WTC11 (cell line): ENCODE measurements around the gene SMYD3. TPM values are rescaled to one million over a fixed set of nuclear protein-coding genes. Genes with fewer than 3 reads are reported as not detected.

Source experiments
- ATAC-seq: fragments of 200-7000 bp; cut with Tn5 transposase; 2 replicates; pipeline ENCODE4 v1.10.0; 2021; ENCODE audit warnings: mild to moderate bottlenecking, moderate library complexity
- CTCF ChIA-PET: fragments of 300-600 bp; sonication (Branson Sonifier 250); formaldehyde crosslinking; loops from one replicate; lab custom pipeline; 2021; ENCODE audit warnings: antibody characterized with exemption; lab: Charles Lee
- POLR2A ChIA-PET: fragments of 350-600 bp; sonication (Branson Sonifier 250); formaldehyde crosslinking; loops from one replicate; lab custom pipeline; 2021; ENCODE audit warnings: antibody characterized with exemption; lab: Charles Lee
- DNase-seq: peaks from one replicate; pipeline ENCODE4 v3.0.0; 2021; ENCODE audit warnings: low spot score
- H3K27ac Mint-ChIP-seq: 2 replicates; pipeline ENCODE4 v1.8.0; 2021; ENCODE audit warnings: mixed read lengths
- H3K27me3 Mint-ChIP-seq: 2 replicates; pipeline ENCODE4 v1.8.0; 2021; ENCODE audit warnings: low read depth, mild to moderate bottlenecking, moderate library complexity, mixed read lengths
- H3K36me3 Mint-ChIP-seq: 2 replicates; pipeline ENCODE4 v1.8.0; 2021; ENCODE audit warnings: mixed read lengths
- H3K4me1 Mint-ChIP-seq: 2 replicates; pipeline ENCODE4 v1.8.0; 2022; ENCODE audit warnings: mixed read lengths
- H3K4me3 Mint-ChIP-seq: 2 replicates; pipeline ENCODE4 v1.8.0; 2021; ENCODE audit warnings: mild to moderate bottlenecking, moderate library complexity, mixed read lengths
- H3K9me3 Mint-ChIP-seq: 2 replicates; pipeline ENCODE4 v1.8.0; 2021; ENCODE audit warnings: mixed read lengths
- ARID4B ChIP-seq: sonication (generic); formaldehyde crosslinking; IDR thresholded peaks from 2 replicates; pipeline ENCODE4 v1.8.0; 2023; ENCODE audit warnings: missing genetic modification reagents, mild to moderate bottlenecking, borderline replicate concordance
- ATF1 ChIP-seq: sonication (generic); formaldehyde crosslinking; IDR thresholded peaks from 2 replicates; pipeline ENCODE4 v1.8.1; 2023; ENCODE audit warnings: mild to moderate bottlenecking, moderate library complexity, missing genetic modification reagents
- CTCF ChIP-seq: fragments of 200-600 bp; IDR thresholded peaks from 2 replicates; pipeline ENCODE4 v1.8.0; 2022; ENCODE audit warnings: antibody characterized with exemption
- EMX1 ChIP-seq: fragments of 250-450 bp; sonication (Bioruptor Pico); IDR thresholded peaks from 2 replicates; pipeline ENCODE4 v1.8.0; 2021; ENCODE audit warnings: mild to moderate bottlenecking
- ERG ChIP-seq: fragments of 250-450 bp; sonication (Bioruptor Pico); IDR thresholded peaks from 2 replicates; pipeline ENCODE4 v1.8.0; 2021; ENCODE audit warnings: mild to moderate bottlenecking
- FOXP4 ChIP-seq: sonication (generic); formaldehyde crosslinking; IDR thresholded peaks from 2 replicates; pipeline ENCODE4 v1.8.0; 2022; ENCODE audit warnings: mild to moderate bottlenecking, missing genetic modification reagents
- GABPB1 ChIP-seq: sonication (generic); formaldehyde crosslinking; IDR thresholded peaks from 2 replicates; pipeline ENCODE4 v1.8.1; 2023; ENCODE audit warnings: mild to moderate bottlenecking, missing genetic modification reagents
- IRF2 ChIP-seq: sonication (generic); formaldehyde crosslinking; IDR thresholded peaks from 2 replicates; pipeline ENCODE4 v1.8.0; 2022; ENCODE audit warnings: low read depth, missing genetic modification reagents, borderline replicate concordance
- NFE2L1 ChIP-seq: sonication (generic); formaldehyde crosslinking; IDR thresholded peaks from 2 replicates; pipeline ENCODE4 v1.8.1; 2023; ENCODE audit warnings: missing genetic modification reagents
- NR2C2 ChIP-seq: sonication (generic); formaldehyde crosslinking; IDR thresholded peaks from 2 replicates; pipeline ENCODE4 v1.8.0; 2022; ENCODE audit warnings: mild to moderate bottlenecking, missing genetic modification reagents
- OVOL2 ChIP-seq: fragments of 250-450 bp; sonication (Bioruptor Pico); IDR thresholded peaks from 2 replicates; pipeline ENCODE4 v1.9.0; 2021; ENCODE audit warnings: mild to moderate bottlenecking, borderline replicate concordance
- SMAD4 ChIP-seq: sonication (generic); formaldehyde crosslinking; IDR thresholded peaks from 2 replicates; pipeline ENCODE4 v1.8.0; 2022; ENCODE audit warnings: mild to moderate bottlenecking, missing genetic modification reagents
- SP1 ChIP-seq: sonication (generic); formaldehyde crosslinking; conservative IDR thresholded peaks from 2 replicates; pipeline ENCODE4 v1.8.1; 2022; ENCODE audit warnings: missing genetic modification reagents
- TEAD1 ChIP-seq: sonication (generic); formaldehyde crosslinking; IDR thresholded peaks from 2 replicates; pipeline ENCODE4 v1.8.0; 2022; ENCODE audit warnings: mild to moderate bottlenecking, missing genetic modification reagents
- ZNF396 ChIP-seq: fragments of 250-450 bp; sonication (Bioruptor Pico); IDR thresholded peaks from 2 replicates; pipeline ENCODE4 v1.8.0; 2021; ENCODE audit warnings: mild to moderate bottlenecking, moderate library complexity, borderline replicate concordance
- ZNF416 ChIP-seq: fragments of 250-450 bp; sonication (Bioruptor Pico); IDR thresholded peaks from 2 replicates; pipeline ENCODE4 v1.9.0; 2021; ENCODE audit warnings: mild to moderate bottlenecking, inconsistent platforms
- total RNA-seq: library from RNA; stranded (reverse); gene quantifications from 3 replicates; pipeline ENCODE4 v1.2.3, GENCODE V29; 2021
- TF ChIP-seq, protein P1 (sequence below): fragments of 250-450 bp; sonication (Bioruptor Pico); IDR thresholded peaks from 2 replicates; pipeline ENCODE4 v1.9.0; 2021; ENCODE audit warnings: mild to moderate bottlenecking, borderline replicate concordance
- TF ChIP-seq, protein P2 (sequence below): sonication (generic); formaldehyde crosslinking; IDR thresholded peaks from 2 replicates; pipeline ENCODE4 v1.8.1; 2022; ENCODE audit warnings: low read depth, mild to moderate bottlenecking, moderate library complexity, missing genetic modification reagents, borderline replicate concordance
- TF ChIP-seq, protein P3 (sequence below): sonication (generic); formaldehyde crosslinking; IDR thresholded peaks from 2 replicates; pipeline ENCODE4 v1.8.1; 2022; ENCODE audit warnings: mild to moderate bottlenecking, missing genetic modification reagents, moderate library complexity, borderline replicate concordance

The SMYD3 gene
- total RNA-seq, 1 experiment from 2014 or later, result 21.4 TPM

DNA sequence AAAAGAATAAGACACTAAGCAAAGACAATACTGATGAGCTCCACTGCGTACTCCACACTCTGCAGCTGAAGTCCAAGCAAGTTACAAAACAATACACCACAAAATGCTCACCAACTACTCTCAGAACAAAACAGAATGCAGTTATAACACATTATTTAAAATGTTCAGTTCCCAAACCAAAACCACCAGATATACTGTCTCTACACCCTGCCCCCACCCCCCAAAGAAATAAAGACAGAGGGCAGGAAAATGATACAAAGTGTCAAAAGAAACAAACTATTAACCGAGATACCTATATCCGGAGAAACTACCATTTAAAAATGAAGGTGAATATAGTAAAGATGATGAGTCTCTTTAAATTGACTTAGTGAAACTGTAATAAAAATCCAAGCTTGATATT lies 729.3 kb downstream of the SMYD3 start:
- Mint-ChIP-seq H3K27ac (no peak overlapping the region), H3K4me3 (no peak overlapping the region), H3K4me1 (peaks cover 3% of the 10 kb centered on the region), H3K9me3 (peaks cover 18% of the 10 kb centered on the region), H3K36me3 (peaks cover 5% of the 10 kb centered on the region; the same call in 1 of the 2 replicates), H3K27me3 (no peaks in the 10 kb centered on the region)
- TF ChIP-seq GABPB1 (no peak), ZNF416 (CRISPR knock-in tag) (no peak), CTCF (no peak), ARID4B (CRISPR knock-in tag) (no peak), EMX1 (CRISPR knock-in tag) (no peak), SP1 (CRISPR knock-in tag) (no peak), SMAD4 (no peak), NFE2L1 (CRISPR knock-in tag) (no peak), NR2C2 (CRISPR knock-in tag) (no peak), ZNF396 (CRISPR knock-in tag) (no peak), OVOL2 (CRISPR knock-in tag) (no peak), FOXP4 (CRISPR knock-in tag) (no peak), ATF1 (CRISPR knock-in tag) (no peak), IRF2 (no peak), ERG (CRISPR knock-in tag) (no peak), TEAD1 (CRISPR knock-in tag) (no peak)
- TF ChIP-seq, protein P1, sequence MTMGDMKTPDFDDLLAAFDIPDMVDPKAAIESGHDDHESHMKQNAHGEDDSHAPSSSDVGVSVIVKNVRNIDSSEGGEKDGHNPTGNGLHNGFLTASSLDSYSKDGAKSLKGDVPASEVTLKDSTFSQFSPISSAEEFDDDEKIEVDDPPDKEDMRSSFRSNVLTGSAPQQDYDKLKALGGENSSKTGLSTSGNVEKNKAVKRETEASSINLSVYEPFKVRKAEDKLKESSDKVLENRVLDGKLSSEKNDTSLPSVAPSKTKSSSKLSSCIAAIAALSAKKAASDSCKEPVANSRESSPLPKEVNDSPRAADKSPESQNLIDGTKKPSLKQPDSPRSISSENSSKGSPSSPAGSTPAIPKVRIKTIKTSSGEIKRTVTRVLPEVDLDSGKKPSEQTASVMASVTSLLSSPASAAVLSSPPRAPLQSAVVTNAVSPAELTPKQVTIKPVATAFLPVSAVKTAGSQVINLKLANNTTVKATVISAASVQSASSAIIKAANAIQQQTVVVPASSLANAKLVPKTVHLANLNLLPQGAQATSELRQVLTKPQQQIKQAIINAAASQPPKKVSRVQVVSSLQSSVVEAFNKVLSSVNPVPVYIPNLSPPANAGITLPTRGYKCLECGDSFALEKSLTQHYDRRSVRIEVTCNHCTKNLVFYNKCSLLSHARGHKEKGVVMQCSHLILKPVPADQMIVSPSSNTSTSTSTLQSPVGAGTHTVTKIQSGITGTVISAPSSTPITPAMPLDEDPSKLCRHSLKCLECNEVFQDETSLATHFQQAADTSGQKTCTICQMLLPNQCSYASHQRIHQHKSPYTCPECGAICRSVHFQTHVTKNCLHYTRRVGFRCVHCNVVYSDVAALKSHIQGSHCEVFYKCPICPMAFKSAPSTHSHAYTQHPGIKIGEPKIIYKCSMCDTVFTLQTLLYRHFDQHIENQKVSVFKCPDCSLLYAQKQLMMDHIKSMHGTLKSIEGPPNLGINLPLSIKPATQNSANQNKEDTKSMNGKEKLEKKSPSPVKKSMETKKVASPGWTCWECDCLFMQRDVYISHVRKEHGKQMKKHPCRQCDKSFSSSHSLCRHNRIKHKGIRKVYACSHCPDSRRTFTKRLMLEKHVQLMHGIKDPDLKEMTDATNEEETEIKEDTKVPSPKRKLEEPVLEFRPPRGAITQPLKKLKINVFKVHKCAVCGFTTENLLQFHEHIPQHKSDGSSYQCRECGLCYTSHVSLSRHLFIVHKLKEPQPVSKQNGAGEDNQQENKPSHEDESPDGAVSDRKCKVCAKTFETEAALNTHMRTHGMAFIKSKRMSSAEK (CRISPR knock-in tag), result no peak
- TF ChIP-seq, protein P2, sequence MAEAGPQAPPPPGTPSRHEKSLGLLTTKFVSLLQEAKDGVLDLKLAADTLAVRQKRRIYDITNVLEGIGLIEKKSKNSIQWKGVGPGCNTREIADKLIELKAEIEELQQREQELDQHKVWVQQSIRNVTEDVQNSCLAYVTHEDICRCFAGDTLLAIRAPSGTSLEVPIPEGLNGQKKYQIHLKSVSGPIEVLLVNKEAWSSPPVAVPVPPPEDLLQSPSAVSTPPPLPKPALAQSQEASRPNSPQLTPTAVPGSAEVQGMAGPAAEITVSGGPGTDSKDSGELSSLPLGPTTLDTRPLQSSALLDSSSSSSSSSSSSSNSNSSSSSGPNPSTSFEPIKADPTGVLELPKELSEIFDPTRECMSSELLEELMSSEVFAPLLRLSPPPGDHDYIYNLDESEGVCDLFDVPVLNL (CRISPR knock-in tag), result no peak
- TF ChIP-seq, protein P3, sequence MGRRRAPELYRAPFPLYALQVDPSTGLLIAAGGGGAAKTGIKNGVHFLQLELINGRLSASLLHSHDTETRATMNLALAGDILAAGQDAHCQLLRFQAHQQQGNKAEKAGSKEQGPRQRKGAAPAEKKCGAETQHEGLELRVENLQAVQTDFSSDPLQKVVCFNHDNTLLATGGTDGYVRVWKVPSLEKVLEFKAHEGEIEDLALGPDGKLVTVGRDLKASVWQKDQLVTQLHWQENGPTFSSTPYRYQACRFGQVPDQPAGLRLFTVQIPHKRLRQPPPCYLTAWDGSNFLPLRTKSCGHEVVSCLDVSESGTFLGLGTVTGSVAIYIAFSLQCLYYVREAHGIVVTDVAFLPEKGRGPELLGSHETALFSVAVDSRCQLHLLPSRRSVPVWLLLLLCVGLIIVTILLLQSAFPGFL (CRISPR knock-in tag), result no peak
- ChIA-PET POLR2A (no interaction called here), CTCF (interaction anchor here (1.1 kb wide), 1 partner anchor 111 kb away, joined by 3 read pairs; no protein-coding TSS in a partner anchor)
- ATAC-seq (no peak), DNase-seq (no peak)
